Heart left ventricle (tissue), 13 donors: ENCODE results near the gene SLC17A7.

ENCODE experiments used
- POLR2A ChIP-seq, 2 donors: fragments of 450-650 bp; IDR thresholded peaks; one replicate each; pipeline ENCODE4 v1.6.1; 2017; ENCODE audit warnings: antibody characterized with exemption in 2 of 2, mild to moderate bottlenecking in 2 of 2, moderate library complexity in 2 of 2
- TF ChIP-seq, protein P1 (sequence below), 12 donors: fragments of 200-600 bp; sonication (generic) in 4 of 12; IDR thresholded peaks; one replicate each; pipeline versions ENCODE4 v1.5.0 to v1.8.0; 2018 to 2022; ENCODE audit warnings: antibody characterized with exemption in 12 of 12, mild to moderate bottlenecking in 5 of 12
- donor health status: ischemic (EF 13 %, LVEDD 7.1; RV severe dilation, severe dysfunction).
- donor health status: DM: no; HTN: yes; CAD: no.
- donor health status: DM: no; HTN: no; CAD: no.
- donor health status: ischemic (EF 25% LVEDD 6.9; RV normal size, moderate dysfunction).
- donor health status: ischemic (EF 25% LVEDD 5.7; RV mildly dilated, moderate dysfunction).
- donor health status: ischemic (EF 35%, LVEDD 5.7; RV mildly dilated, moderate dysfunction).
- donor health status: nonischemic (EF 11% LVEDD 7.7; RV severe dilation, severe dysfunction).
- donor health status: DM: yes; HTN: yes; CAD: no.
- donor health status: PGD.
- donor health status: ischemic (EF 29% LVEDD 5.4; RV normal size, mild dysfunction).
- donor health status: nonischemic (EF 23%, LVEDD 6.1; RV moderate dilation, normal function).

GRCh38 chr19:49447485-49448431, 6.4 kb upstream of the SLC17A7 start:
- TF ChIP-seq, protein P1, sequence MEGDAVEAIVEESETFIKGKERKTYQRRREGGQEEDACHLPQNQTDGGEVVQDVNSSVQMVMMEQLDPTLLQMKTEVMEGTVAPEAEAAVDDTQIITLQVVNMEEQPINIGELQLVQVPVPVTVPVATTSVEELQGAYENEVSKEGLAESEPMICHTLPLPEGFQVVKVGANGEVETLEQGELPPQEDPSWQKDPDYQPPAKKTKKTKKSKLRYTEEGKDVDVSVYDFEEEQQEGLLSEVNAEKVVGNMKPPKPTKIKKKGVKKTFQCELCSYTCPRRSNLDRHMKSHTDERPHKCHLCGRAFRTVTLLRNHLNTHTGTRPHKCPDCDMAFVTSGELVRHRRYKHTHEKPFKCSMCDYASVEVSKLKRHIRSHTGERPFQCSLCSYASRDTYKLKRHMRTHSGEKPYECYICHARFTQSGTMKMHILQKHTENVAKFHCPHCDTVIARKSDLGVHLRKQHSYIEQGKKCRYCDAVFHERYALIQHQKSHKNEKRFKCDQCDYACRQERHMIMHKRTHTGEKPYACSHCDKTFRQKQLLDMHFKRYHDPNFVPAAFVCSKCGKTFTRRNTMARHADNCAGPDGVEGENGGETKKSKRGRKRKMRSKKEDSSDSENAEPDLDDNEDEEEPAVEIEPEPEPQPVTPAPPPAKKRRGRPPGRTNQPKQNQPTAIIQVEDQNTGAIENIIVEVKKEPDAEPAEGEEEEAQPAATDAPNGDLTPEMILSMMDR (IDR thresholded peaks at IDR 0.05): no peak
- TF ChIP-seq POLR2A (IDR thresholded peaks at IDR 0.05): no peak
